WERI-Rb-1 (cell line): ENCODE results near the gene CCDC178.
A peak's percentile ranks its signal among the peaks of the same experiment; 100 is the strongest.

ENCODE experiments used
- DNase-seq: peaks from one replicate; pipeline ENCODE4 v3.0.0-alpha.2; 2020
- H3K27ac ChIP-seq: fragments of 250-450 bp; sonication (Bioruptor Pico); 2 replicates; pipeline ENCODE4 v1.5.1; 2020; ENCODE audit warnings: mild to moderate bottlenecking, moderate library complexity
- H3K27me3 ChIP-seq: fragments of 250-450 bp; sonication (Bioruptor Pico); 2 replicates; pipeline ENCODE4 v1.5.1; 2021; ENCODE audit warnings: mild to moderate bottlenecking, low read depth, moderate library complexity; ENCODE audit not compliant: insufficient read depth, severe bottlenecking
- H3K36me3 ChIP-seq: fragments of 250-450 bp; sonication (Bioruptor Pico); 2 replicates; pipeline ENCODE4 v1.5.1; 2020; ENCODE audit warnings: mild to moderate bottlenecking, moderate library complexity
- H3K4me3 ChIP-seq: 2 replicates; pipeline ENCODE4 v1.5.1; 2011; ENCODE audit warnings: low read depth, mild to moderate bottlenecking, control low read depth, low read length
- H3K9me3 ChIP-seq: fragments of 250-450 bp; sonication (Bioruptor Pico); 2 replicates; pipeline ENCODE4 v1.5.1; 2021; ENCODE audit warnings: mild to moderate bottlenecking, moderate library complexity; ENCODE audit not compliant: severe bottlenecking
- CTCF ChIP-seq: IDR thresholded peaks from 2 replicates; pipeline ENCODE4 v1.5.1; 2011; ENCODE audit warnings: low read depth, mild to moderate bottlenecking, control low read depth, inconsistent platforms, low read length

Gene CCDC178

DNA sequence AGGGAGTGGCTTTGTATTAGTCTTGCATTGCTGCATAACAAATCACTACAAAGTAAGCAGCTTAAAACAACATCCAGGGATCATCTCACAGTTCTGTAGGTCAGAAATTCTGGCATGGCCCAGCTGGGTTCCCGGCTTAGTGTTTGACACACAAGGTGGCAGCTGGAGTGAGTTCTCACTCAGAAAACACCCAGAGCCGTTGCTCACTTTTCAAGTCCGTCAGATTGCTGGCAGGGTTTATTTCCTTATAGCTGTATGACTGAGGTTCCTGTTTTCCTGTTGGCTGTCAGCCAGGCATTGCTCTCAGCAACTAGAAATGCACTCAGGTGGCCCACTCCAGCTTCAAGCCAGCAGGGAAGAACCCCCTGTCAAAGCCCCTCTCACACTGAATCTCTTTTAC lies 324.1 kb downstream of the CCDC178 start:
- H3K4me3 ChIP-seq: no peak overlapping the region
- H3K27me3 ChIP-seq: no peaks in the 10 kb centered on the region
- peaks cover 9% of the 10 kb centered on the region for H3K9me3 ChIP-seq
- no peak overlapping the region for H3K27ac ChIP-seq
- peak; percentile 77 for DNase-seq
- no peaks in the 10 kb centered on the region for H3K36me3 ChIP-seq
- TF ChIP-seq CTCF: no peak

- DNase-seq: no peak
- no peak overlapping the region for H3K27ac ChIP-seq
- H3K27me3 ChIP-seq: no peaks in the 10 kb centered on the region
- H3K9me3 ChIP-seq: peaks cover 9% of the 10 kb centered on the region
- H3K36me3 ChIP-seq: no peaks in the 10 kb centered on the region
- no peak for TF ChIP-seq CTCF
- no peak overlapping the region for H3K4me3 ChIP-seq
These were observed 324.6 kb downstream of the CCDC178 start for GRCh38 chr18:33115917-33116316.

- peaks cover 9% of the 10 kb centered on the region for H3K9me3 ChIP-seq
- H3K36me3 ChIP-seq: no peaks in the 10 kb centered on the region
- no peak for TF ChIP-seq CTCF
- no peaks in the 10 kb centered on the region for H3K27me3 ChIP-seq
- no peak overlapping the region for H3K4me3 ChIP-seq
- DNase-seq: no peak
- H3K27ac ChIP-seq: no peak overlapping the region
These were observed 325.0 kb downstream of the CCDC178 start for GRCh38 chr18:33115476-33115875.

GRCh38 chr18:33114749-33115148 lies 325.8 kb downstream of the CCDC178 start:
- Histone ChIP-seq H3K27me3 (no peaks in the 10 kb centered on the region), H3K9me3 (peaks cover 9% of the 10 kb centered on the region), H3K36me3 (no peaks in the 10 kb centered on the region), H3K4me3 (no peak overlapping the region), H3K27ac (no peak overlapping the region)
- TF ChIP-seq CTCF: no peak
- no peak for DNase-seq

DNA sequence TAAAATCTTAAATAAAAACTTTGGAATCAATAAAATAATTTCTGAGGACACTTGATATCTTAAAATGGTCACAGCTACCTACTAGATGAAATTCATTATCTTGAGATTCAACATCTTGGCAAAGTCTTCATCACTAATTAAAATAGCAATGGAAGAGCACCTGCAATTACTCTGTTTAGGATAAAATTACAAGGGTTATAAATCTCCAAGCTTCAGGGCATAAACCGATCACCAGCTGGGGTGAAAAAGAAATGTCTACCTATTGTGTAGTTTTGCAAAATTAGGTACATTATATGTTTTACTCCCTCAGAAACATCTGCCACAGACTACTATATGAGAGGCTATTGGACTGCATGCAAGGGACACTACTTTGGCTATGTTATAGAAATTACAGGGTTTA lies 327.1 kb downstream of the CCDC178 start:
- no peak for TF ChIP-seq CTCF
- no peak overlapping the region for H3K27ac ChIP-seq
- peaks cover 4% of the 10 kb centered on the region for H3K9me3 ChIP-seq
- no peak overlapping the region for H3K4me3 ChIP-seq
- H3K27me3 ChIP-seq: no peaks in the 10 kb centered on the region
- DNase-seq: no peak
- H3K36me3 ChIP-seq: no peaks in the 10 kb centered on the region

- no peaks in the 10 kb centered on the region for H3K9me3 ChIP-seq
- no peak for DNase-seq
- no peak for TF ChIP-seq CTCF
- H3K4me3 ChIP-seq: no peak overlapping the region
- no peak overlapping the region for H3K27ac ChIP-seq
- H3K36me3 ChIP-seq: no peaks in the 10 kb centered on the region
- H3K27me3 ChIP-seq: no peaks in the 10 kb centered on the region
These were observed 333.0 kb downstream of the CCDC178 start for GRCh38 chr18:33107511-33107910.
